Embryonic facial prominence (tissue), 1 donor: ENCODE results near the gene EML5.

ENCODE experiments used
- DNase-seq: peaks from one replicate; pipeline ENCODE4 v3.0.0-alpha.2; 2016; ENCODE audit errors: extremely low spot score

EML5 gene

GRCh38 chr14:88562831-88563686, 229.7 kb downstream of the EML5 start, which contains the start of gene ZC3H14:
Gene ZC3H14, plus strand, starts transcription at chr14:88563037. Its CDS starts 97 bp downstream, at chr14:88563134.
- peak; percentile 75 for DNase-seq

GRCh38 chr14:88562532-88562830, 230.3 kb downstream of the EML5 start:
- no peak for DNase-seq
